DMS53 treated with DMSO at 0.1 percent for 48 hours (cell line): ENCODE data around the gene CREBBP.
"Not testable (repeated sequence)": the region's sequence is repeated elsewhere in the genome, so short reads cannot be mapped to it uniquely, and the experiment has no call there.

Experiments
- DNase-seq: peaks from one replicate; lab custom pipeline; 2025; ENCODE audit not compliant: unreplicated experiment; lab: John Stamatoyannopoulos, UW

CREBBP gene

GRCh38 chr16:3880623-3881498 lies at the start of gene CREBBP:
Gene CREBBP, minus strand, starts transcription at chr16:3880713. Its CDS starts 797 bp downstream, at chr16:3879916.
- DNase-seq, result peak; percentile 37

GRCh38 chr16:3927147-3927546 lies 46.6 kb upstream of the CREBBP start:
- DNase-seq, result not testable (repeated sequence)

- no peak for DNase-seq
These were observed 44.2 kb upstream of the CREBBP start for GRCh38 chr16:3924763-3925162.

DNA sequence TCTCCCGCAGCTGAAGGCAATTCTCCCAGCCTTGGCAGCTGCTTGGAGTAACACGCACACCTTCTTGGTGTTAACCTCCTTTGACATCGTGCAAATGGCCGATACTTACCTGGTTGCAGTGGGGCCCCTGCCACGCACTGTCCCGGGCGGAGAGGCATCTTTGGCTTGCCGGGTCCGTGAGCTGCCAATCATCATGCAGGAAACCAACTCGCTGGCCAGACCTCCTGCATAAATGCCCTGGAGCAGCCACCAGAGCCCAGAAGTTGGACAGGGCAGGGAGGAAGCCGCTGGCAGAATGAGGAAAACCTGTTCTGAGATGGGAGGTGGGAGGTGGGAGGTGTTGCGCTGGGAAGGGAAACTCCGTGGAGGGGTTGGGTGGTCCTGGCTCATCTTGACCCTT lies 41.7 kb upstream of the CREBBP start:
- no peak for DNase-seq

- DNase-seq, result no peak
These were observed 39.7 kb upstream of the CREBBP start for GRCh38 chr16:3920206-3920605.

- DNase-seq, result no peak
These were observed 38.9 kb upstream of the CREBBP start for GRCh38 chr16:3919413-3919812.

- DNase-seq, result no peak
These were observed 35.1 kb upstream of the CREBBP start for GRCh38 chr16:3915426-3916260.

GRCh38 chr16:3912897-3913296 lies 32.4 kb upstream of the CREBBP start:
- no peak for DNase-seq

DNA sequence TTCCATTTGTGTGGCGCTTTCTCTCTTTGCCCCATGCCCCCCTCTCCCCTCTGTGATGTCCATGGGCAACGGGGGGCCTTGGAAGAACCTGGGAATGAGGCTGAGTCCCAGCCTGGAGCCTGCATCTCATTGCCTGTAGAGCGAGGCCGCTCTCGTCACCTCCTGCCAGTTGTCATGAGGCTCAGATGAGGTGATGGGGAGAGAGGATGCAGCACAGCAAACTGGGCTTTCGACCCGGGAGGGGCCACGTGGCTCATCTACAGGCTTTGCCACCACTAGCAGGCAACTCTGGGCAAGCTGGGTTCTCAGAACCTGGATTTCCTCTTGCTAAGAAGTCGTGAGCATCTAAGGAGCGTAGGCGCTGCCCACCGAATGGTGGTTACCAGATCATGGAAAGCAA lies 31.9 kb upstream of the CREBBP start:
- DNase-seq, result no peak

GRCh38 chr16:3911741-3912140 lies 31.2 kb upstream of the CREBBP start:
- not testable (repeated sequence) for DNase-seq

DNA sequence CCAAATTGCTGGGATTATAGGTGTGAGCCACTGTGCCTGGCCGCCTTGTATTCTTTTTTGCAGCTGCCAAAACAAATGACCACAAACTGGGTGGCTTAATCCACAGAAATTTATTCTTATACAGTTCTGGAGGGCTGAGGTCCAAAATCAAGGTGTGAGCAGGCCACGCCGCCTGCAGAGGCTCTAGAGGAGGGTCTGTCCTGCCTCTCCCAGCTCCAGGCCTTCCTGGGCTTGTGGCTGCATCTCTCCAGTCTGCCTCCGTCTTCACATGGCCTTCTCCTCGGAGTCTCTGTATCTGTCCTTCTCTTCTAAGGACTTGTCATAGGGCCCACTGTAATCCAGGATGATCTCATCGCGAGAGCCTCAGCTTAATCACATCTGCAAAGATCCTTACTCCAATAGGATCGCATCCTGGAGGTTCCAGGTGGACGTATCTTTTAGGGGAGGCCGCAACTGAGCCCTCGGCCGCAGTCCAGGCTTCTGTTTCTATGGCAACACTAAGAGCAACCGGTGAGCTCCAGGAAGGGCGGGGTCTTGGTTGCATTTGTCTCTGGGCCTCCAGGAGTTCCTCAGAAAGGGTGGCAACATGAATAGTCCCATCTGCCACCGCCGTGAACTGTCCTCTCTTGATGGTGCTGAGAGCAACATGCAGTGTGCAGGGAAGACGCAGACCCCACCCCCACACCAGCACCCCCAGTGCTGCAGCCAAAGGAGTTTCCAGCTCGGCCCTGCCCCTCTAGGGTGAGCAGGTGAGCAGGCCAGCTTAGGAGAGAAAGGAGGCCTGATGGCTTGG lies 29.5 kb upstream of the CREBBP start:
- DNase-seq, result no peak

- no peak for DNase-seq
These were observed 28.5 kb upstream of the CREBBP start for GRCh38 chr16:3908951-3909437.

DNA sequence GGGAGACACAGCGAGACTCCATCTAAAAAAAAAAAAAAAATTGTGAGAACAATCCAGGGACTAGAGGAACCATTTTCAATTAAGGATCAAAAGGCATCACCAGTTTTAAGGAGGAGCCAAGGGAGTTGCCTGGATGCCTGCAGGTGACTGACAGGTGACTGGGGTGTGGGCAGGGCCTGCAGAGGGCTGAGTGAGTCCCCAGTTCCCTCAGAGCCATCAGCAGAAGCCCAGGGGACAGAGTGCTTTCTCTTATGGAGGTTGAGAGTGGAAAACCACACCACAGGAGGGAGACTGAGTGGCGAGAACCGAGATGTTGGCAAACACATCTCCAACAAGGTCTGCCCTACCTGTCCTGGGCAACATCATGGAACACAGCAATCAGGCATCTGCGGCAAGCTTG lies 27.1 kb upstream of the CREBBP start:
- no peak for DNase-seq

GRCh38 chr16:3906363-3906762 lies 25.9 kb upstream of the CREBBP start:
- no peak for DNase-seq

- no peak for DNase-seq
These were observed 24.4 kb upstream of the CREBBP start for GRCh38 chr16:3904875-3905274.

DNA sequence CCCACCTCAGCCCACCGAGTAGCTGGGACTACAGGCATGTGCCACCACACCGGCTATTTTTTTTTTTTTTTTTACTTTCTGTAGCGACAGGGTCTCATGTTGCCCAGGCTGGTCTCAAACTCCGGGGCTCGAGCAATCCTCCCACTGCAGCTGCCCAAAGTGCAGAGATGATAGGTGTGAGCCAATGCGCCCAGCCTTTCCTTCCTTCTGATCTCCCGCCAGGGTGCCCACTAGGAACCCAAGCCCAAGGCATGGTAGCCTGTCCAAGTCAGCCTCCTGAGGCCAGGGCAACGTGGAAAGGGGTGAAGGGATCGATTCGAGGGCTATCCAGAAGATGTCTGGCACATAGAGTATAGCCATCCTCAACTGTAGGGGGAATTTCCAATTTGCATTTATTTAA lies 9.6 kb upstream of the CREBBP start:
- DNase-seq, result no peak

GRCh38 chr16:3889059-3889458 lies 8.5 kb upstream of the CREBBP start:
- no peak for DNase-seq

GRCh38 chr16:3885999-3886398 lies 5.5 kb upstream of the CREBBP start:
- not testable (repeated sequence) for DNase-seq

- DNase-seq, result no peak
These were observed 3.9 kb upstream of the CREBBP start for GRCh38 chr16:3884398-3884797.

DNA sequence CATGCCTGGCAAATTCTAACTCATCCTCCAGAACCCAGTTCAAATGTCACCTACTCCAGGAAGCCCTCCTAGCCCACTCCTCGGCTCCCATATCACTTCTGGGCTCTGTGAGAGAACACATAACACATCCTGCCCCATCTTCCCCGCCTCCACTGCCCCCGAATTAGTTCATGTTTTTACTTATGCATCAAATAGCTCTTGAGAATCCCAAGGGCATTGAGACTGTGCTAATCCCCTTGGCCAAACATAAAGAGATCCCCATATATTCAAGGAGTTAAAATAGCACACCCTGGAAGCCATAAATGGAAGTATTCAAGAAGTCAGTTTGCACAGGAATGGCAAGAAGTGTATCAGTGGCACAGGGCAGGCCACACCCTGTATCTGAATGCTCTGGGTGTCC lies 2.0 kb upstream of the CREBBP start:
- DNase-seq, result no peak

DNA sequence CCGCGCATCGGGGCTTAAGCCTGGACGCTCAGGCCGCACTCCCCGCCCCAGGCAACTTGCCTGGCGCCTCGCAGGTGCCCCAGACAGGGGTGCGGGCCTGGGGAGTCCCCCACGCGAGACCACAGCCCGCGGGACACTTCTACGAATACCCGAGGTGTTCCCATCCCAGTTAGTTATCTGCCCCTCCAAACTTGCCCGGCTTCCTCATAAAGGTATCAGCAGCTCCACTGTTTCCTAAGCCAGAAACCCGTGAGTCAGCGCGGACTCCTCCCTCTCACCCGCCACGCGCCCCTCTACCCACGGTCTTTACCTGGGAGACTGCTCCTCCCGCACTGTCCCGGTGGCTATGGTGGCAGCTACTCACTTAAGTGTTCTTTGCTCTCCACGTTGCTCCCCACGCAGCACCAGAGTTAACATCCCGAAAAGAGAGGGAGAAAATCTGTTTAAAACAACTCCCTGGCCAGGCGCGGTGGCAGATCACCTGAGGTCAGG lies 1.0 kb upstream of the CREBBP start:
- no peak for DNase-seq
